GM12865 (cell line): Measurements from ENCODE around the gene TMEM179.

Source experiments
- DNase-seq: peaks from one replicate; pipeline ENCODE4 v3.0.0; 2010; ENCODE audit warnings: low read depth
- H3K4me3 ChIP-seq: 2 replicates; pipeline ENCODE4 v1.5.1; 2011; ENCODE audit warnings: mild to moderate bottlenecking, low read depth, low read length, control low read depth
- CTCF ChIP-seq: IDR thresholded peaks from 2 replicates; pipeline ENCODE4 v1.5.1; 2011; ENCODE audit warnings: low read length, control low read depth, low read depth, inconsistent platforms; ENCODE audit not compliant: insufficient read depth; ENCODE audit errors: missing control alignments

TMEM179 gene

GRCh38 chr14:104609666-104610065, 5.1 kb upstream of the TMEM179 start:
- H3K4me3 ChIP-seq = no peak overlapping the region
- DNase-seq = no peak
- no peak for TF ChIP-seq CTCF

GRCh38 chr14:104603711-104604401, 716 bp downstream of the TMEM179 start:
- H3K4me3 ChIP-seq = no peak overlapping the region
- no peak for DNase-seq
- no peak for TF ChIP-seq CTCF

GRCh38 chr14:104602933-104603325, 1.6 kb downstream of the TMEM179 start:
- DNase-seq = no peak
- no peak overlapping the region for H3K4me3 ChIP-seq
- no peak for TF ChIP-seq CTCF

GRCh38 chr14:104602315-104602932, 2.1 kb downstream of the TMEM179 start:
- DNase-seq = no peak
- no peak for TF ChIP-seq CTCF
- no peak overlapping the region for H3K4me3 ChIP-seq

- H3K4me3 ChIP-seq = no peak overlapping the region
- no peak for TF ChIP-seq CTCF
- no peak for DNase-seq
Measured at GRCh38 chr14:104601786-104602185, 2.8 kb downstream of the TMEM179 start.

GRCh38 chr14:104600805-104601204, 3.8 kb downstream of the TMEM179 start:
- H3K4me3 ChIP-seq = no peak overlapping the region
- no peak for DNase-seq
- TF ChIP-seq CTCF = no peak
